Upper lobe of left lung (tissue), 4 donors: ENCODE results near the gene ZFAND5.

Experiments used
- EP300 ChIP-seq, 4 donors: sonication (generic); formaldehyde crosslinking; IDR thresholded peaks; one replicate each; pipeline ENCODE4 v1.5.1; 2017; ENCODE audit warnings: antibody characterized with exemption in 4 of 4, control low read depth in 2 of 4
- POLR2A ChIP-seq, 4 donors: fragments of 450-650 bp; IDR thresholded peaks; one replicate each; pipeline ENCODE4 v1.5.1; 2016 to 2017; ENCODE audit warnings: antibody characterized with exemption in 4 of 4, mild to moderate bottlenecking in 2 of 4
- POLR2AphosphoS5 ChIP-seq, 2 donors: sonication (generic); formaldehyde crosslinking; IDR thresholded peaks; one replicate each; pipeline ENCODE4 v1.5.1; 2017; ENCODE audit warnings: antibody characterized with exemption in 2 of 2
- TF ChIP-seq, protein P1 (sequence below), 6 experiments: fragments of 450-650 bp in 4 of 6; fragments of 200-600 bp in 2 of 6; sonication (generic) in 2 of 6; IDR thresholded peaks; one replicate each; pipeline ENCODE4 v1.5.1; 2016 to 2019; ENCODE audit warnings: antibody characterized with exemption in 6 of 6

DNA sequence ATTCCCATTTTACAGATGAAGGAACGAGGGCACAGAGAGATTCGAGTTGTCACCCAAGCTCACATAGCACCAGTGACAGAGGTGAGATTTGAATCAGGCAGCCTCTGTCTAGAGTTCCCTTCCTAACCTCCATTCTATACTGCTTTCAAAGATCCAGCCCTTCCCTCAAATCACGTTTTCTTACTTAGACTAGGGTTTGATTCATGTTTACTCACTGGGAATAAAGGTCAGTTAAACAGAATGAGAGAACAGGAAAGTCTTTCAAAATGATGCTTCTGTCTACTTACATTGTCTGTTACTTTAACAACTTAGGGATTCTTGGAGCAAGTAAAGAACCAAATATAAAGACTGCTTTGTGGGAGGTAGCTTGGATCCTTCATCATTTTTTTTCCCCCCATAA is 40.0 kb downstream of the ZFAND5 start:
- TF ChIP-seq, protein P1, sequence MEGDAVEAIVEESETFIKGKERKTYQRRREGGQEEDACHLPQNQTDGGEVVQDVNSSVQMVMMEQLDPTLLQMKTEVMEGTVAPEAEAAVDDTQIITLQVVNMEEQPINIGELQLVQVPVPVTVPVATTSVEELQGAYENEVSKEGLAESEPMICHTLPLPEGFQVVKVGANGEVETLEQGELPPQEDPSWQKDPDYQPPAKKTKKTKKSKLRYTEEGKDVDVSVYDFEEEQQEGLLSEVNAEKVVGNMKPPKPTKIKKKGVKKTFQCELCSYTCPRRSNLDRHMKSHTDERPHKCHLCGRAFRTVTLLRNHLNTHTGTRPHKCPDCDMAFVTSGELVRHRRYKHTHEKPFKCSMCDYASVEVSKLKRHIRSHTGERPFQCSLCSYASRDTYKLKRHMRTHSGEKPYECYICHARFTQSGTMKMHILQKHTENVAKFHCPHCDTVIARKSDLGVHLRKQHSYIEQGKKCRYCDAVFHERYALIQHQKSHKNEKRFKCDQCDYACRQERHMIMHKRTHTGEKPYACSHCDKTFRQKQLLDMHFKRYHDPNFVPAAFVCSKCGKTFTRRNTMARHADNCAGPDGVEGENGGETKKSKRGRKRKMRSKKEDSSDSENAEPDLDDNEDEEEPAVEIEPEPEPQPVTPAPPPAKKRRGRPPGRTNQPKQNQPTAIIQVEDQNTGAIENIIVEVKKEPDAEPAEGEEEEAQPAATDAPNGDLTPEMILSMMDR (IDR thresholded peaks at IDR 0.05): no peak
- TF ChIP-seq POLR2A (IDR thresholded peaks at IDR 0.05) (no peak), EP300 (IDR thresholded peaks at IDR 0.05) (no peak), POLR2AphosphoS5 (IDR thresholded peaks at IDR 0.05) (no peak)
